ENCODE results near the gene S100A12. TPM values are rescaled to one million over a fixed set of nuclear protein-coding genes. Genes with fewer than 3 reads are reported as not detected.
A peak's percentile ranks its signal among the peaks of the same experiment; 100 is the strongest.
"Not testable (repeated sequence)": the region's sequence is repeated elsewhere in the genome, so short reads cannot be mapped to it uniquely, and the experiment has no call there.

Gene S100A12
- total RNA-seq, 2 experiments from 2014 or later = not detected

- no peaks in the 10 kb centered on the region for H3K36me3 Mint-ChIP-seq
- H3K9me3 Mint-ChIP-seq = no peaks in the 10 kb centered on the region
- no peak for DNase-seq
- H3K4me1 Mint-ChIP-seq (ENCODE audit: low read depth) = peaks cover 13% of the 10 kb centered on the region
- no peak overlapping the region for H3K4me3 Mint-ChIP-seq
- ChIA-PET CTCF (interaction anchor here (0.8 to 8.2 kb wide), 15 partner anchors 8 to 219 kb away, joined by 3 to 186 read pairs (median 3); no protein-coding TSS in a partner anchor), POLR2A (interaction anchor here (0.6 kb wide), 1 partner anchor 144 kb away, joined by 3 read pairs; no protein-coding TSS in a partner anchor)
- intact Hi-C loops (cut with micrococcal nuclease) = no loop called here
- H3K27ac Mint-ChIP-seq = no peak overlapping the region
- H3K27me3 Mint-ChIP-seq = peaks cover 7% of the 10 kb centered on the region
Observed at GRCh38 chr1:153353226-153353947, 22.0 kb downstream of the S100A12 start.

GRCh38 chr1:153352523-153352922 is 22.9 kb downstream of the S100A12 start:
- POLR2A ChIA-PET = no interaction called here
- Mint-ChIP-seq H3K4me3 (no peak overlapping the region), H3K9me3 (no peaks in the 10 kb centered on the region), H3K27ac (no peak overlapping the region), H3K4me1 (ENCODE audit: low read depth) (peaks cover 6% of the 10 kb centered on the region), H3K36me3 (no peaks in the 10 kb centered on the region), H3K27me3 (peaks cover 7% of the 10 kb centered on the region)
- DNase-seq = peak; percentile 75
- CTCF ChIA-PET = interaction anchor here (0.6 to 8.2 kb wide), 23 partner anchors 9 to 220 kb away, joined by 3 to 186 read pairs (median 3); no protein-coding TSS in a partner anchor
- intact Hi-C loops (cut with micrococcal nuclease) = loop anchor here (1.0 kb wide), 2 partner anchors 52 to 143 kb away; no protein-coding TSS in a partner anchor

- Mint-ChIP-seq H3K4me1 (ENCODE audit: low read depth) (peaks cover 13% of the 10 kb centered on the region), H3K9me3 (no peaks in the 10 kb centered on the region), H3K27me3 (peaks cover 14% of the 10 kb centered on the region), H3K27ac (no peak overlapping the region), H3K4me3 (no peak overlapping the region), H3K36me3 (no peaks in the 10 kb centered on the region)
- CTCF ChIA-PET = interaction anchor here (1.2 to 8.2 kb wide), 2 partner anchors 119 to 145 kb away, joined by 3 to 186 read pairs; no protein-coding TSS in a partner anchor
- DNase-seq = no peak
- POLR2A ChIA-PET = no interaction called here
- intact Hi-C loops (cut with micrococcal nuclease) = no loop called here
Observed at GRCh38 chr1:153350321-153350957, 25.0 kb downstream of the S100A12 start.

- DNase-seq = no peak
Observed at GRCh38 chr1:153349363-153350320, 25.8 kb downstream of the S100A12 start.

GRCh38 chr1:153348511-153349362 is 26.7 kb downstream of the S100A12 start, which contains the start of gene PGLYRP4:
TSS of gene PGLYRP4 (minus strand) at chr1:153348841. CDS start at chr1:153347932, 909 bp downstream.
- H3K27me3 Mint-ChIP-seq = peaks cover 19% of the 10 kb centered on the region
- intact Hi-C loops (cut with micrococcal nuclease) = no loop called here
- POLR2A ChIA-PET = no interaction called here

More at GRCh38 chr1:153349363-153350320, 25.8 kb downstream of the S100A12 start:
- peaks cover 14% of the 10 kb centered on the region for H3K27me3 Mint-ChIP-seq
- H3K4me1 Mint-ChIP-seq (ENCODE audit: low read depth) = peaks cover 18% of the 10 kb centered on the region
- no peaks in the 10 kb centered on the region for H3K36me3 Mint-ChIP-seq
- POLR2A ChIA-PET = no interaction called here
- CTCF ChIA-PET = no interaction called here
- H3K27ac Mint-ChIP-seq = no peak overlapping the region
- no peak overlapping the region for H3K4me3 Mint-ChIP-seq
- intact Hi-C loops (cut with micrococcal nuclease) = no loop called here
- H3K9me3 Mint-ChIP-seq = no peaks in the 10 kb centered on the region

GRCh38 chr1:153347856-153348255 is 27.6 kb downstream of the S100A12 start:
- Mint-ChIP-seq H3K4me1 (ENCODE audit: low read depth) (peaks cover 26% of the 10 kb centered on the region), H3K4me3 (no peak overlapping the region), H3K27ac (no peak overlapping the region), H3K27me3 (peaks cover 19% of the 10 kb centered on the region), H3K36me3 (no peaks in the 10 kb centered on the region), H3K9me3 (no peaks in the 10 kb centered on the region)
- DNase-seq = no peak
- CTCF ChIA-PET = no interaction called here
- intact Hi-C loops (cut with micrococcal nuclease) = no loop called here
- POLR2A ChIA-PET = interaction anchor here (0.6 kb wide), 1 partner anchor 355 kb away, joined by 3 read pairs; no protein-coding TSS in a partner anchor

More at GRCh38 chr1:153348511-153349362, 26.7 kb downstream of the S100A12 start, which contains the start of gene PGLYRP4:
- no peak for DNase-seq
- H3K36me3 Mint-ChIP-seq = no peaks in the 10 kb centered on the region
- H3K4me3 Mint-ChIP-seq = no peak within 1 kb of the TSS
- no peak within 1 kb of the TSS for H3K27ac Mint-ChIP-seq
- no peaks in the 10 kb centered on the region for H3K9me3 Mint-ChIP-seq
- CTCF ChIA-PET = no interaction called here
- peaks cover 23% of the 10 kb centered on the region for H3K4me1 Mint-ChIP-seq (ENCODE audit: low read depth)

- DNase-seq; H3K4me3 Mint-ChIP-seq; H3K9me3 Mint-ChIP-seq; H3K27ac Mint-ChIP-seq; intact Hi-C loops (cut with micrococcal nuclease); H3K36me3 Mint-ChIP-seq; POLR2A ChIA-PET: not testable (repeated sequence)
- CTCF ChIA-PET = interaction anchor here (1.5 kb wide), 1 partner anchor 147 kb away, joined by 3 read pairs; no protein-coding TSS in a partner anchor
- Mint-ChIP-seq H3K4me1 (ENCODE audit: low read depth) (peaks cover 26% of the 10 kb centered on the region), H3K27me3 (peaks cover 21% of the 10 kb centered on the region)
Observed at GRCh38 chr1:153347049-153347448, 28.4 kb downstream of the S100A12 start.

GRCh38 chr1:153346077-153346723 is 29.2 kb downstream of the S100A12 start:
- H3K4me1 Mint-ChIP-seq (ENCODE audit: low read depth) = peaks cover 26% of the 10 kb centered on the region
- no peaks in the 10 kb centered on the region for H3K9me3 Mint-ChIP-seq
- ChIA-PET CTCF (interaction anchor here (1.2 to 1.5 kb wide), 3 partner anchors 9 to 148 kb away, joined by 3 to 5 read pairs (median 3); partner anchors contain the start of gene S100A9), POLR2A (no interaction called here)
- no peaks in the 10 kb centered on the region for H3K36me3 Mint-ChIP-seq
- peaks cover 21% of the 10 kb centered on the region for H3K27me3 Mint-ChIP-seq
- H3K27ac Mint-ChIP-seq = no peak overlapping the region
- intact Hi-C loops (cut with micrococcal nuclease) = no loop called here
- no peak for DNase-seq
- H3K4me3 Mint-ChIP-seq = no peak overlapping the region

- intact Hi-C loops (cut with micrococcal nuclease) = no loop called here
- no peaks in the 10 kb centered on the region for H3K9me3 Mint-ChIP-seq
- CTCF ChIA-PET = interaction anchor here (1.0 to 1.5 kb wide), 4 partner anchors 10 to 165 kb away, joined by 3 to 5 read pairs (median 3); partner anchors contain the start of gene S100A9
- POLR2A ChIA-PET = no interaction called here
- peaks cover 19% of the 10 kb centered on the region for H3K27me3 Mint-ChIP-seq
- peaks cover 26% of the 10 kb centered on the region for H3K4me1 Mint-ChIP-seq (ENCODE audit: low read depth)
- no peak for DNase-seq
- no peak overlapping the region for H3K27ac Mint-ChIP-seq
- no peak overlapping the region for H3K4me3 Mint-ChIP-seq
- no peaks in the 10 kb centered on the region for H3K36me3 Mint-ChIP-seq
Observed at GRCh38 chr1:153345187-153346076, 30.0 kb downstream of the S100A12 start.

GRCh38 chr1:153344718-153345025 is 30.7 kb downstream of the S100A12 start:
- intact Hi-C loops (cut with micrococcal nuclease) = no loop called here
- Mint-ChIP-seq H3K9me3 (no peaks in the 10 kb centered on the region), H3K27me3 (peaks cover 17% of the 10 kb centered on the region), H3K27ac (no peak overlapping the region), H3K36me3 (no peaks in the 10 kb centered on the region), H3K4me1 (ENCODE audit: low read depth) (peaks cover 32% of the 10 kb centered on the region), H3K4me3 (no peak overlapping the region)
- CTCF ChIA-PET = interaction anchor here (1.0 kb wide), 1 partner anchor 166 kb away, joined by 3 read pairs; no protein-coding TSS in a partner anchor
- POLR2A ChIA-PET = no interaction called here
- DNase-seq = no peak

Measured in activated CD4-positive, alpha-beta memory T cell treated with anti-CD3 and anti-CD28 coated beads for 36 hours (primary cell).